H9 (cell line): ENCODE results near the gene SMC4. TPM values are rescaled to one million over a fixed set of nuclear protein-coding genes. Genes with fewer than 3 reads are reported as not detected.

Source experiments
- DNase-seq: peaks from one replicate; pipeline ENCODE4 v3.0.0-alpha.2; 2017
- H2AFZ ChIP-seq: one replicate; pipeline ENCODE4 v1.6.1; 2013; ENCODE audit warnings: mild to moderate bottlenecking, low read length, control low read depth, moderate library complexity
- H2AK5ac ChIP-seq: 2 replicates; pipeline ENCODE4 v1.6.1; 2013; ENCODE audit warnings: low read length, control low read depth, mixed read lengths; ENCODE audit not compliant: insufficient read length
- H2BK120ac ChIP-seq: one replicate; pipeline ENCODE4 v1.6.1; 2013; ENCODE audit warnings: low read depth, mild to moderate bottlenecking, low read length, control low read depth, inconsistent platforms; ENCODE audit not compliant: poor library complexity, severe bottlenecking
- H2BK12ac ChIP-seq: 2 replicates; pipeline ENCODE4 v1.6.1; 2013; ENCODE audit warnings: low read length, control low read depth, mixed read lengths, low read depth; ENCODE audit not compliant: insufficient read length
- H2BK15ac ChIP-seq: 2 replicates; pipeline ENCODE4 v1.6.1; 2013; ENCODE audit warnings: low read depth, low read length, control low read depth
- H2BK20ac ChIP-seq: one replicate; pipeline ENCODE4 v1.6.1; 2013; ENCODE audit warnings: low read depth, mild to moderate bottlenecking, low read length, control low read depth, inconsistent platforms; ENCODE audit not compliant: poor library complexity, severe bottlenecking
- H2BK5ac ChIP-seq: 2 replicates; pipeline ENCODE4 v1.6.1; 2013; ENCODE audit warnings: low read length, control low read depth, mixed read lengths; ENCODE audit not compliant: insufficient read length
- H3K14ac ChIP-seq: 2 replicates; pipeline ENCODE4 v1.6.1; 2013; ENCODE audit warnings: low read length, control low read depth; ENCODE audit not compliant: insufficient read depth
- H3K18ac ChIP-seq: 2 replicates; pipeline ENCODE4 v1.6.1; 2013; ENCODE audit warnings: low read depth, mild to moderate bottlenecking, mixed read lengths, low read length, control low read depth; ENCODE audit not compliant: insufficient read length
- H3K23ac ChIP-seq: 2 replicates; pipeline ENCODE4 v1.6.1; 2013; ENCODE audit warnings: low read length, control low read depth, mixed read lengths, low read depth; ENCODE audit not compliant: insufficient read length
- H3K23me2 ChIP-seq: 2 replicates; pipeline ENCODE4 v1.6.1; 2013; ENCODE audit warnings: low read depth, mild to moderate bottlenecking, mixed read lengths, low read length, control low read depth; ENCODE audit not compliant: insufficient read length, poor library complexity, severe bottlenecking
- H3K27ac ChIP-seq: 2 replicates; pipeline ENCODE4 v1.5.1; 2013; ENCODE audit warnings: low read length, control low read depth, mixed read lengths, low read depth; ENCODE audit not compliant: insufficient read length
- H3K27me3 ChIP-seq: 2 replicates; pipeline ENCODE4 v1.6.1; 2013; ENCODE audit warnings: low read length, control low read depth, inconsistent platforms; ENCODE audit not compliant: insufficient read depth
- H3K4ac ChIP-seq: 2 replicates; pipeline ENCODE4 v1.6.1; 2013; ENCODE audit warnings: low read depth, mild to moderate bottlenecking, control low read depth, inconsistent platforms, low read length, moderate library complexity
- H3K4me1 ChIP-seq: 2 replicates; pipeline ENCODE4 v1.6.1; 2013; ENCODE audit warnings: low read length, control low read depth, inconsistent platforms; ENCODE audit not compliant: insufficient read depth
- H3K4me2 ChIP-seq: 2 replicates; pipeline ENCODE4 v1.6.1; 2013; ENCODE audit warnings: low read length, control low read depth, mixed read lengths; ENCODE audit not compliant: insufficient read length, insufficient read depth
- H3K56ac ChIP-seq: 2 replicates; pipeline ENCODE4 v1.6.1; 2013; ENCODE audit warnings: low read depth, mild to moderate bottlenecking, mixed read lengths, low read length, control low read depth; ENCODE audit not compliant: insufficient read length
- H3K79me1 ChIP-seq: 2 replicates; pipeline ENCODE4 v1.6.1; 2013; ENCODE audit warnings: low read depth, mild to moderate bottlenecking, moderate library complexity, low read length, control low read depth, inconsistent platforms; ENCODE audit not compliant: insufficient read depth, poor library complexity, severe bottlenecking
- H3K79me2 ChIP-seq: 2 replicates; pipeline ENCODE4 v1.6.1; 2013; ENCODE audit warnings: low read length, control low read depth, inconsistent platforms; ENCODE audit not compliant: insufficient read depth
- H3K9ac ChIP-seq: 2 replicates; pipeline ENCODE4 v1.6.1; 2013; ENCODE audit warnings: low read length, control low read depth, mixed read lengths; ENCODE audit not compliant: insufficient read length; ENCODE audit errors: extremely low read depth
- H3K9me3 ChIP-seq: one replicate; pipeline ENCODE4 v1.6.1; 2013; ENCODE audit warnings: low read depth, low read length, inconsistent platforms; ENCODE audit not compliant: control insufficient read depth
- H3T11ph ChIP-seq: one replicate; pipeline ENCODE4 v1.6.1; 2013; ENCODE audit warnings: mild to moderate bottlenecking, low read length, control low read depth, inconsistent platforms
- H4K20me1 ChIP-seq: one replicate; pipeline ENCODE4 v1.6.1; 2013; ENCODE audit not compliant: control insufficient read depth, insufficient read length, insufficient read depth
- H4K5ac ChIP-seq: 2 replicates; pipeline ENCODE4 v1.6.1; 2013; ENCODE audit warnings: low read depth, mild to moderate bottlenecking, mixed read lengths, low read length, control low read depth; ENCODE audit not compliant: insufficient read length
- H4K8ac ChIP-seq: replicated peaks from 2 replicates; pipeline ENCODE4 v1.6.1; 2013; ENCODE audit warnings: low read length, control low read depth, mixed read lengths, low read depth; ENCODE audit not compliant: insufficient read length
- H4K91ac ChIP-seq: 2 replicates; pipeline ENCODE4 v1.6.1; 2013; ENCODE audit warnings: low read depth, mild to moderate bottlenecking, moderate library complexity, mixed read lengths, low read length, control low read depth; ENCODE audit not compliant: insufficient read length
- H3K27ac Mint-ChIP-seq, 3 experiments: 2 replicates in 2 of 3; 3 replicates in 1 of 3; pipeline ENCODE4 v1.8.0; 2020 to 2021; ENCODE audit warnings: mixed read lengths in 3 of 3, mild to moderate bottlenecking in 1 of 3, moderate library complexity in 1 of 3
- H3K27me3 Mint-ChIP-seq: 2 replicates; pipeline ENCODE4 v1.8.0; 2021; ENCODE audit warnings: low read depth, mild to moderate bottlenecking, moderate library complexity, mixed read lengths
- H3K36me3 Mint-ChIP-seq, 3 experiments: 2 replicates in 2 of 3; 3 replicates in 1 of 3; pipeline ENCODE4 v1.8.0; 2020 to 2021; ENCODE audit warnings: low read depth in 3 of 3, mixed read lengths in 3 of 3; ENCODE audit not compliant: insufficient read depth in 1 of 3
- H3K4me1 Mint-ChIP-seq, 2 experiments: 2 replicates each; pipeline ENCODE4 v1.8.0; 2020; ENCODE audit warnings: mixed read lengths in 2 of 2
- H3K4me3 Mint-ChIP-seq, 2 experiments: 2 replicates in 1 of 2; 3 replicates in 1 of 2; pipeline ENCODE4 v1.8.0; 2020 to 2021; ENCODE audit warnings: mild to moderate bottlenecking in 2 of 2, mixed read lengths in 2 of 2, moderate library complexity in 1 of 2
- H3K9me3 Mint-ChIP-seq, 2 experiments: 2 replicates in 1 of 2; 3 replicates in 1 of 2; pipeline ENCODE4 v1.8.0; 2020; ENCODE audit warnings: mild to moderate bottlenecking in 2 of 2, mixed read lengths in 2 of 2, moderate library complexity in 1 of 2
- CTCF ChIP-seq: fragments of 200-600 bp; sonication (generic); conservative IDR thresholded peaks from 3 replicates; pipeline ENCODE4 v1.8.0; 2021; ENCODE audit warnings: antibody characterized with exemption, mild to moderate bottlenecking
- WGBS: extraction: QIAGEN DNeasy Blood & Tissue Kit; methylation state at CpG from one replicate; pipeline ENCODE4 v1.1.7; 2013; ENCODE audit warnings: missing lambda C conversion rate, low lambda C conversion rate, mixed read lengths; ENCODE audit not compliant: insufficient read length; ENCODE audit errors: extremely low coverage; 5-methylcytosine and 5-hydroxymethylcytosine counted together
- total RNA-seq: library from RNA; stranded (reverse); gene quantifications from 2 replicates; pipeline ENCODE4 v1.2.1, GENCODE V29; 2021

The SMC4 gene
- total RNA-seq, 1 experiment from 2014 or later, result 130 TPM

DNA sequence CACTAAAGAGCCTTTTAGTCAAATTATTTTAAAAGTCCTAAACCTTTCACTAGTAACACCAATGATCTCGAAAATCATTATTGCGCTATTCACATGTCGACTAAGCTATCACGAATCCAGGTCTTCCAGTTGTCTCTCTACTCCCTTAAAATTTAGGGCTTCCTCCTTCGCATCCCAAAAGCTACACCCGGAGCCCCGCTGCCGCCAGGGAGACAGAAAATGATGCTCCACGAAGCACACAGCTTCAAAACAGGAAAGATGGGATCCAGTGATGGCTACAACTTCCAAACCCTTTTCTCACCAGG is 678 bp upstream of the SMC4 start:
- no peak overlapping the region for H3K56ac ChIP-seq
- Mint-ChIP-seq H3K27ac (peak overlapping the region; percentile 99 to 100 (median 99)), H3K9me3 (peaks cover 0 to 4% of the 10 kb centered on the region in 2 experiments; a peak in 1 of 5 replicates), H3K4me1 (peaks cover 37 to 42% of the 10 kb centered on the region in 2 experiments), H3K36me3 (peaks cover 16 to 20% (median 17%) of the 10 kb centered on the region in 3 experiments), H3K27me3 (peaks cover 3% of the 10 kb centered on the region; the same call in 1 of the 2 replicates), H3K4me3 (peak overlapping the region; percentile 94 to 98)
- H2AFZ ChIP-seq, result peak overlapping the region; percentile 32
- H3K9ac ChIP-seq, result peak overlapping the region; percentile 74
- peaks cover 10% of the 10 kb centered on the region for H3K23me2 ChIP-seq
- H3K14ac ChIP-seq, result no peak overlapping the region; the same call in 1 of the 2 replicates
- no peak overlapping the region for H3K27ac ChIP-seq
- no peaks in the 10 kb centered on the region for H3K4me1 ChIP-seq
- no peak for TF ChIP-seq CTCF
- H2BK120ac ChIP-seq, result no peak overlapping the region
- H3K9me3 ChIP-seq, result no peaks in the 10 kb centered on the region
- H3K23ac ChIP-seq, result no peak overlapping the region
- H2AK5ac ChIP-seq, result no peak overlapping the region
- no peak overlapping the region for H2BK12ac ChIP-seq
- no peak overlapping the region for H3T11ph ChIP-seq
- H4K91ac ChIP-seq, result no peak overlapping the region
- H3K79me1 ChIP-seq, result no peaks in the 10 kb centered on the region
- no peak overlapping the region for H2BK20ac ChIP-seq
- no peak overlapping the region for H3K18ac ChIP-seq
- H3K79me2 ChIP-seq, result peaks cover 28% of the 10 kb centered on the region; the same call in 1 of the 2 replicates
- H3K4ac ChIP-seq, result no peak overlapping the region
- no peaks in the 10 kb centered on the region for H3K27me3 ChIP-seq
- H3K4me2 ChIP-seq, result peak overlapping the region; percentile 29
- no peak overlapping the region for H2BK15ac ChIP-seq
- no CpG with 5 or more reads among the region's 9 CpGs for WGBS
- H4K8ac ChIP-seq, result no peak overlapping the region
- DNase-seq, result no peak
- no peak overlapping the region for H2BK5ac ChIP-seq
- no peak overlapping the region for H4K5ac ChIP-seq
- no peaks in the 10 kb centered on the region for H4K20me1 ChIP-seq
